Left lung (tissue), 10 donors: ENCODE measurements around the gene SLC22A23. TPM values are rescaled to one million over a fixed set of nuclear protein-coding genes. Genes with fewer than 3 reads are reported as not detected.
A peak's percentile ranks its signal among the peaks of the same experiment; 100 is the strongest.

Source experiments
- ATAC-seq: fragments of 200-7000 bp; cut with Tn5 transposase; one replicate; pipeline ENCODE4 v1.9.1; 2020; ENCODE audit warnings: moderate library complexity
- DNase-seq, 4 donors: peaks; one replicate each; pipeline ENCODE4 v3.0.0-alpha.2; 2013 to 2020
- H3K27ac ChIP-seq, 2 donors: fragments of 200-600 bp; sonication (generic) in 1 of 2; one replicate each; pipeline versions ENCODE4 v1.5.0 to v1.8.0; 2020 to 2021
- H3K27me3 ChIP-seq, 2 donors: fragments of 200-600 bp; sonication (generic) in 1 of 2; one replicate each; pipeline versions ENCODE4 v1.5.0 to v1.8.0; 2020 to 2021
- H3K36me3 ChIP-seq, 2 donors: fragments of 200-600 bp; sonication (generic) in 1 of 2; one replicate each; pipeline versions ENCODE4 v1.5.0 to v1.8.0; 2020 to 2021
- H3K4me1 ChIP-seq, 2 donors: fragments of 200-600 bp; one replicate each; pipeline ENCODE4 v1.8.0; 2021
- H3K4me3 ChIP-seq, 2 donors: fragments of 200-600 bp; sonication (generic) in 1 of 2; one replicate each; pipeline versions ENCODE4 v1.5.0 to v1.8.0; 2020 to 2021; ENCODE audit warnings: mild to moderate bottlenecking in 1 of 2
- H3K9me3 ChIP-seq, 2 donors: fragments of 200-600 bp; sonication (generic) in 1 of 2; one replicate each; pipeline versions ENCODE4 v1.5.0 to v1.8.0; 2020 to 2021
- CTCF ChIP-seq, 2 donors: fragments of 200-600 bp; sonication (generic) in 1 of 2; IDR thresholded peaks; one replicate each; pipeline versions ENCODE4 v1.5.0 to v1.8.0; 2021; ENCODE audit warnings: antibody characterized with exemption in 2 of 2
- intact Hi-C, 2 donors: fragments of 100-400 bp; cut with DNase I; formaldehyde crosslinking; loops; one replicate each; pipeline versions ENCODE4 v1.11.2 to v1.14.2; 2022
- polyA plus RNA-seq, 6 donors: library from polyadenylated mRNA; unstranded; fragments of 120-200 nt; gene quantifications; one replicate each; pipeline ENCODE4 v1.2.1, GENCODE V29; 2013; ENCODE audit not compliant: insufficient read length in 6 of 6
- total RNA-seq, 2 donors: library from RNA; stranded (reverse); fragmentation: NEBNext Ultra II Directional; extraction: Animal tissue kit (Norgen Biotek cat#: 25700); gene quantifications; one replicate each; pipeline ENCODE4 v1.2.1, GENCODE V29; 2021
- donor health status: DM: no; HTN: yes; CAD: no.
- donor health status: DM: no; HTN: no; CAD: no.

The SLC22A23 gene
- total and polyA plus RNA-seq, 8 donors: 19.7 to 31.2 (median 23.9) TPM

GRCh38 chr6:3417473-3417872, 39.4 kb downstream of the SLC22A23 start:
- H3K9me3 ChIP-seq: no peaks in the 10 kb centered on the region
- no peak overlapping the region for H3K27ac ChIP-seq
- H3K4me1 ChIP-seq: peaks cover 0 to 9% of the 10 kb centered on the region in 2 donors
- no peaks in the 10 kb centered on the region for H3K36me3 ChIP-seq
- intact Hi-C loops: no loop called here
- TF ChIP-seq CTCF (IDR thresholded peaks at IDR 0.05): no peak
- ATAC-seq (no peak), DNase-seq (no peak)
- no peaks in the 10 kb centered on the region for H3K27me3 ChIP-seq
- H3K4me3 ChIP-seq: no peak overlapping the region

- no peaks in the 10 kb centered on the region for H3K27me3 ChIP-seq
- H3K27ac ChIP-seq: no peak overlapping the region
- peaks cover 6 to 9% of the 10 kb centered on the region in 2 donors for H3K4me1 ChIP-seq
- ATAC-seq (no peak), DNase-seq (no peak)
- no peaks in the 10 kb centered on the region for H3K36me3 ChIP-seq
- no peak for TF ChIP-seq CTCF (IDR thresholded peaks at IDR 0.05)
- no peak overlapping the region for H3K4me3 ChIP-seq
- no peaks in the 10 kb centered on the region for H3K9me3 ChIP-seq
- intact Hi-C loops: no loop called here
Measured at GRCh38 chr6:3415490-3415889, 41.4 kb downstream of the SLC22A23 start.

- no peak for TF ChIP-seq CTCF (IDR thresholded peaks at IDR 0.05)
- DNase-seq: no peak
- Histone ChIP-seq H3K27ac (no peak overlapping the region), H3K4me3 (no peak overlapping the region), H3K36me3 (no peaks in the 10 kb centered on the region), H3K27me3 (no peaks in the 10 kb centered on the region), H3K4me1 (peaks cover 6 to 9% of the 10 kb centered on the region in 2 donors), H3K9me3 (no peaks in the 10 kb centered on the region)
- no peak for ATAC-seq
- intact Hi-C loops: no loop called here
Measured at GRCh38 chr6:3415082-3415453, 41.8 kb downstream of the SLC22A23 start.

GRCh38 chr6:3414327-3415081, 42.3 kb downstream of the SLC22A23 start:
- Histone ChIP-seq H3K9me3 (no peaks in the 10 kb centered on the region), H3K27ac (no peak overlapping the region), H3K27me3 (no peaks in the 10 kb centered on the region), H3K4me1 (peaks cover 6% of the 10 kb centered on the region in 2 donors), H3K36me3 (no peaks in the 10 kb centered on the region), H3K4me3 (no peak overlapping the region)
- DNase-seq (peak in 1 of 4 donors; percentile 63), ATAC-seq (peak; percentile 48)
- intact Hi-C loops: no loop called here
- no peak for TF ChIP-seq CTCF (IDR thresholded peaks at IDR 0.05)

- intact Hi-C loops: no loop called here
- no peaks in the 10 kb centered on the region for H3K27me3 ChIP-seq
- TF ChIP-seq CTCF (IDR thresholded peaks at IDR 0.05): no peak
- peaks cover 3 to 6% of the 10 kb centered on the region in 2 donors for H3K4me1 ChIP-seq
- ATAC-seq: no peak
- H3K36me3 ChIP-seq: no peaks in the 10 kb centered on the region
- no peak overlapping the region for H3K27ac ChIP-seq
- no peak overlapping the region for H3K4me3 ChIP-seq
- H3K9me3 ChIP-seq: no peaks in the 10 kb centered on the region
- DNase-seq: no peak
Measured at GRCh38 chr6:3413592-3413991, 43.3 kb downstream of the SLC22A23 start.
